Measurements from ENCODE around the gene BTRC.
"Not testable (repeated sequence)": the region's sequence is repeated elsewhere in the genome, so short reads cannot be mapped to it uniquely, and the experiment has no call there.

DNA sequence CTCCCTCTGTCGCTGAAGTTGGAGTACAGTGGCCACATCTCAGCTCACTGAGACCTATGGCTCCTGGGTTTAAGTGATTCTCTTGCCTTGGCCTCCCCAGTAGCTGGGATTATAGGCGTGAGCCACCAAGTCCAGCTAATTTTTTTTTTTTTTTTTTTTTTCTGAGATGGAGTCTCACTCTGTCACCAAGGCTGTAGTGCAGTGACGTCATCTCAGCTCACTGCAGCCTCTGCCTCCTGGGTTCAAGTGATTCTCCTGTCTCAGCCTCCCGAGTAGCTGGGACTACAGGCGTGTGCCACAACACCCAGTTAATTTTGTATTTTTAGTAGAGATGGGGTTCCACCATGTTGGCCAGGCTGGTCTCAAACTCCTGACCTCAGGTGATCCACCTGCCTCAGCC lies 19.7 kb upstream of the BTRC start:
- TF ChIP-seq, protein P1, sequence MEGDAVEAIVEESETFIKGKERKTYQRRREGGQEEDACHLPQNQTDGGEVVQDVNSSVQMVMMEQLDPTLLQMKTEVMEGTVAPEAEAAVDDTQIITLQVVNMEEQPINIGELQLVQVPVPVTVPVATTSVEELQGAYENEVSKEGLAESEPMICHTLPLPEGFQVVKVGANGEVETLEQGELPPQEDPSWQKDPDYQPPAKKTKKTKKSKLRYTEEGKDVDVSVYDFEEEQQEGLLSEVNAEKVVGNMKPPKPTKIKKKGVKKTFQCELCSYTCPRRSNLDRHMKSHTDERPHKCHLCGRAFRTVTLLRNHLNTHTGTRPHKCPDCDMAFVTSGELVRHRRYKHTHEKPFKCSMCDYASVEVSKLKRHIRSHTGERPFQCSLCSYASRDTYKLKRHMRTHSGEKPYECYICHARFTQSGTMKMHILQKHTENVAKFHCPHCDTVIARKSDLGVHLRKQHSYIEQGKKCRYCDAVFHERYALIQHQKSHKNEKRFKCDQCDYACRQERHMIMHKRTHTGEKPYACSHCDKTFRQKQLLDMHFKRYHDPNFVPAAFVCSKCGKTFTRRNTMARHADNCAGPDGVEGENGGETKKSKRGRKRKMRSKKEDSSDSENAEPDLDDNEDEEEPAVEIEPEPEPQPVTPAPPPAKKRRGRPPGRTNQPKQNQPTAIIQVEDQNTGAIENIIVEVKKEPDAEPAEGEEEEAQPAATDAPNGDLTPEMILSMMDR (IDR thresholded peaks at IDR 0.05; ENCODE audit: insufficient read depth, low read length, poor library complexity, severe bottlenecking), result not testable (repeated sequence)
- not testable (repeated sequence) for TF ChIP-seq EZH2phosphoT487 (conservative IDR thresholded peaks at IDR 0.05; ENCODE audit: low read length)
